ENCODE measurements around the gene AQP10.
"Not testable (repeated sequence)": the region's sequence is repeated elsewhere in the genome, so short reads cannot be mapped to it uniquely, and the experiment has no call there.

Gene AQP10, protein sequence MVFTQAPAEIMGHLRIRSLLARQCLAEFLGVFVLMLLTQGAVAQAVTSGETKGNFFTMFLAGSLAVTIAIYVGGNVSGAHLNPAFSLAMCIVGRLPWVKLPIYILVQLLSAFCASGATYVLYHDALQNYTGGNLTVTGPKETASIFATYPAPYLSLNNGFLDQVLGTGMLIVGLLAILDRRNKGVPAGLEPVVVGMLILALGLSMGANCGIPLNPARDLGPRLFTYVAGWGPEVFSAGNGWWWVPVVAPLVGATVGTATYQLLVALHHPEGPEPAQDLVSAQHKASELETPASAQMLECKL

DNA sequence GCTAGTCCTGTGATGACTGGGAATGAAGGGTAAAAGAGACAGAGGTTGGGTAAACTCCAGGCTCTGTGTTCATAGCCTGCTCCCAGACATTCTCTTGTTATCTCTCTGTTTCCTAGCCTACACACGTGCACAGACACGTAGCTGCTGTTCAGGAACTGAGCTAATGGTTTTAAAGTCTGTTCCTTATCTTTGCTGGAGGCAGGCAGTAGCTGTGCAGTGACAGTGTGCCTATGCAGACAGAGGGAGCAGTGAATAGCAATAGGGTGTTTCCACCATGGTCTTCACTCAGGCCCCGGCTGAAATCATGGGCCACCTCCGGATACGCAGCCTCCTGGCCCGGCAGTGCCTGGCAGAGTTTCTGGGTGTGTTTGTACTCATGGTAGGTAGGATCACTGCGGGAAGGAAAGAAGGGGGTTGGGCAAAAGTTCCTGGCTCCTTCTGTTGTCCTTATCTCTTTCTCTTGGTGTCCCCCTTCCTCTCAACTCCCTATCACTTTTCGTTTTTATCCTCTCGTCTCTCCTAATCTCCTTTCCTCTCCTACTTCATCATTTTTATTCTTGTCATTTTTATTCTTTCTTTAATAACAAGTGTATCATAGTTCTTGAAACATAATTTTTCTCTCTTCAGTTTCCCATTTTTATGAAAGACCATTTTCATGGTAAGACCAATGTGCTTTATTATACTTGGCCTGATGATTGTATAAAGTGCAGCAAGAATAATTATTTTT is at the start of gene AQP10:
Gene AQP10 (plus strand): TSS at position 212 of the 727 bp plus-strand sequence. CDS start 63 bp downstream, at position 275.
- DNase-seq = no peak

DNA sequence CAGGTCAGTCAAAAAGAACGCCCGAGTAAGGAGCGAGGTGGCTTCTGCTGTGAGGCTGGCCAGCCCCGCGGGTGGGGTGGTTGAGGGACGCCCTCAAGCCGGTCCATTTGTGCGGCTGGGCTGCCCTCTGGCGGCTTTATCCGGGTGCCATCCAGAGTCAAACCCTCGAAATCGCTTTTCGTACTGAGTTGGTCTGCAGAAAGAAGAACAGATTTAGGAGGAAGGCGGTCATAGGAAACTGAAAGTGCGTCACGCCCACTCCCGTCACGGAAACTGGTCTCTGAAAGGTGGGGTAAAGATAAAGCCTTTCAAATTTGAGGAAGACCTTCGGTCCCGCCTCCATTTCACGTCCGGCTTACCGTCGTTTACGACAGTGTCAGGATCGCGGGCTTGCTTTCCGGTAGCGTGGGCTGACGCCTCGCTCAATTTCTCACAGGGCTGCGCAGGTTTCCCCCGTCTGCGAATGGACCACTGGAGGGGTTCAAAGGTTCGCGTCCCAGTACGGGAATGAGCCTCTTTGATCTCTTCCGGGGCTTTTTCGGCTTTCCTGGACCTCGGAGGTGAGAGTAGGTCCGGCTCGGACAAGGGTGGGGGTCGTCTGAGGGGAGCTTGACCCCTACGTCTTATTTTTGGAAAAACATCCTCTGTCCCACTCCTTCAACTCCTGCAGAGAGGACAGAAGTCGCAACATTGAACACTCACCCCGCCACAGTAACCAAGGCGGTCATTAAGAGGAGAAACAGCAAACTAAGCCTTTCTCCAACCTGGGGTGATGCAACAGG is 48.5 kb upstream of the AQP10 start, which contains the start of gene HAX1:
Gene HAX1 (plus strand): TSS at position 413 of the 782 bp plus-strand sequence. CDS start 95 bp downstream, at position 508.
- peak; percentile 97 for DNase-seq

DNA sequence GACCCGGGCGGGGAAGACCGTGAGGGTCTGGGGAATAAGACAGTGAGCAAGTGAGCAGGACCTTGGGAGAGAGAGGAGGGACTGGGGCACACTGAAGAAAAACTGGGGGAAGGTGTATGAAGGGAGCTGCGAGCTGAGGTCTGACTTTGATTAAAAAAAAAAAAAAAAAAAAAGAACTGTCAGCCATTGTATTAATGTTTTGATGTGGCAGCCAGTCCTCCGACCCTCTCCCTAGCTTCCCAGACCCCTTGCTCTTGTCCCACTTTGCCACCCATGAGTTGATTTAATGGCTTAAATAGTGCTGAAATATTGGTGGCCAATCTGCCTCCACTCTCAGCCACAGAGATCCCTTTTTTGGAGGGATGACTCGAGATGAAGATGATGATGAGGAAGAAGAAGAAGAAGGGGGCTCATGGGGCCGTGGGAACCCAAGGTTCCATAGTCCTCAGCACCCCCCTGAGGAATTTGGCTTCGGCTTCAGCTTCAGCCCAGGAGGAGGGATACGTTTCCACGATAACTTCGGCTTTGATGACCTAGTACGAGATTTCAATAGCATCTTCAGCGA is 47.8 kb upstream of the AQP10 start:
- no peak for DNase-seq

GRCh38 chr1:154276797-154277196 is 44.1 kb upstream of the AQP10 start:
- DNase-seq = no peak

DNA sequence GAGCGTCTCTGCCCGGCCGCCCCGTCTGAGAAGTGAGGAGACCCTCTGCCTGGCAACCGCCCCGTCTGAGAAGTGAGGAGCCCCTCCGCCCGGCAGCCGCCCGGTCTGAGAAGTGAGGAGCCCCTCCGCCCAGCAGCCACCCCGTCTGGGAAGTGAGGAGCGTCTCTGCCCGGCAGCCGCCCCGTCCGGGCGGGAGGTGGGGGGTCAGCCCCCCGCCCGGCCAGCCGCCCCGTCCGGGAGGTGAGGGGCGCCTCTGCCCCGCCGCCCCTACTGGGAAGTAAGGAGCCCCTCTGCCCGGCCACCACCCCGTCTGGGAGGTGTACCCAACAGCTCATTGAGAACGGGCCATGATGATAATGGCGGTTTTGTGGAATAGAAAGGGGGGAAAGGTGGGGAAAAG is 33.3 kb upstream of the AQP10 start:
- DNase-seq = not testable (repeated sequence)

GRCh38 chr1:154288661-154289060 is 32.2 kb upstream of the AQP10 start:
- no peak for DNase-seq

GRCh38 chr1:154290921-154291320 is 30.0 kb upstream of the AQP10 start:
- DNase-seq = no peak

DNA sequence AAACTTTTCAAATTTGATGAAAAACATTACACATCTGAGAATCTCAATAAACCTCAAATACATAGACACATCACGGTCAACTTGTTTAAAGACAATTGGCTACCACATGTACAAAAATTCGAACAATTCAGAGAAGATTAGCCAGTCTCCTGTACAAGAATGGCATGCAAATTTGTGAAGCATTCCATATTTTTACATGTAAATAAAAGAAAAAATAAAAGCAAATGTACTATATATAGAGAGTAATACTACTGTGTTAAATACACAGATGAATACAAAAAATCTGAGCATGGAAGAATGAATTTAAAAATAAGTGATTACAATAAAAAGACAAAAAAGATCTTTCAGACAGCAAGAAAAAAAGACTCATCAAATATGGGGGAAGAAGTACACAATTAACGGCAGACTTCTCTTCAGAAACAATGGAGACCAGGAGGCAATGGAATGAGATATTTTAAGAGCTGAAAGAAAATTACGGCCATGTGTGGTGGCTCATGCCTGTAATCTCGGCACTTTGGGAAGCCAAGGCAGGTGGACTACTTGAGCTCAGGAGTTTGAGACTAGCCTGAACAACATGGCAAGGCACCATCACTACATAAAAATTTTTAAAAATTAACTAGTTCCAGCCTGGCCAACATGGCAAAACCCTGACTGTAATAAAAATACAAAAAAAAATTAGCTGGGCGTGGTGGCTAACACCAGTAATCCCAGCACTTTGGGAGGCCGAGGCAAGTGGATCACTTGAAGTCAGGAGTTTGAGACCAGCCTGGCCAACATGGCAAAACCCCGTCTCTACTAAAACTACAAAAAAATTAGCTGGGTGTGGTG is 25.3 kb upstream of the AQP10 start:
- DNase-seq = no peak

DNA sequence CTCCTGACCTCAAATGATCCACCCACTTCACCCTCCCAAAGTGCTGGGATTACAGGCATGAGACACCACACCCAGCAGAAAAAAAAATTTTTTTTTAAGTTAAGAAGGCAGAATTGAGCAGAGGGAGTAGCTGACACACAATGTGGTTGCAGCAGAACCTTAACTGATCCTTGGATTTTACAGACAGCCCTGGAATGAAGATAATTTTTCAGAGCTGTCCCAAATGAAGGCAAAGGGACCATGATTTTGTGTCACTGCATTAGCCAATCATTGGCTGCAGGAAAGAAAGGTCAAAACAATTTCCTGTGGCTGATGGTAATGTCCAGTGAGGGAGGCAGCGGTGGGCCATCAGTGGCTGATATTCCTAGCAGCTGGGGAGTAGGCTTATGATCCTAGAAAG is 19.3 kb upstream of the AQP10 start:
- no peak for DNase-seq

DNA sequence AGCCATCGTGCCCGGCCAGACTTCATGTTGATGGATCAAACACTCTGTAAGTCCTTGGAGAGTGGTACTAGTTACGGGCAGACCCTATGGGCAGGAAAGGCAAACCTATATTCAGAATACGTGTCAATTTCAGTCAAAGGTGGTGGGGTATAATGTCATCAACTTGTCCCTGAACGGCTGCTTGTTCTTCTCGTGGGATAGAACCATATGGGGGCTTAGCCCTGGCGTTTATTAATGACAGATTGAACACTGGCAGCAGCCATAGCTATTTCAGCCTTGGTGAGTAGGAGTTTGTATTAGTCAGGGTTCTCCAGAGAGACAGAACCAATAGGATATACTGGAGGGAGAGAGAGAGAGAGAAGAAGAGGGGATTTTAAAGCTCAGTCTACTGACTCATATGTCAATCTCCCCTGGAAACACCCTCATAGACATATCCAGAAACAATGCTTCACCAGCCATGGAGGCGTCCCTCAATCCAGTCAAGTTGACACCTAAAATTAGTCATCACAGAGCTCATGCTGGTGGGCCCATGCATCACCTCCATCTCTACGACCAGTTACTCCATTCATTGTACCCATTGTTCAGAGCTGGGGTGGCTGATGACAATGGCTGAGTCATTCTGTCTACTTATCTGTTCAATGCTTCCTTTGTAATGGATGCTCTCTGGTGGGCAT is 16.1 kb upstream of the AQP10 start:
- DNase-seq = no peak

- DNase-seq = no peak
Observed at GRCh38 chr1:154306151-154306550, 14.7 kb upstream of the AQP10 start.

- not testable (repeated sequence) for DNase-seq
Observed at GRCh38 chr1:154307670-154308270, 13.1 kb upstream of the AQP10 start.

DNA sequence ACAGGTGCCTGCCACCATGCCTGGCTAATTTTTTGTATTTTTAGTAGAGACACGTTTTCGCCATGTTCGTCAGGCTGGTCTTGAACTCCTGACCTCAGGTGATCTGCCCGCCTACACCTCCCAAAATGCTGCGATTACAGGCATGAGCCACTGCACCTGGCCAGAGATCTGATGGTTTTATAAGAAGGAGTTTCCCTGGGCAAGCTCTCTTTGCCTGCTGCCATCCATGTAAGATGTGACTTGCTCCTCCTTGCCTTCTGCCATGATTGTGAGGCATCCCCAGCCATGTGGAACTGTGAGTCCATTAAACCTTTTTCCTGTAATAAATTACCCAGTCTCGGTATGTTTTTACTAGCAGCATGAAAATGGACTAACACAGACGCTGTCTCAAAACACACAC is 11.8 kb upstream of the AQP10 start:
- DNase-seq = not testable (repeated sequence)

DNA sequence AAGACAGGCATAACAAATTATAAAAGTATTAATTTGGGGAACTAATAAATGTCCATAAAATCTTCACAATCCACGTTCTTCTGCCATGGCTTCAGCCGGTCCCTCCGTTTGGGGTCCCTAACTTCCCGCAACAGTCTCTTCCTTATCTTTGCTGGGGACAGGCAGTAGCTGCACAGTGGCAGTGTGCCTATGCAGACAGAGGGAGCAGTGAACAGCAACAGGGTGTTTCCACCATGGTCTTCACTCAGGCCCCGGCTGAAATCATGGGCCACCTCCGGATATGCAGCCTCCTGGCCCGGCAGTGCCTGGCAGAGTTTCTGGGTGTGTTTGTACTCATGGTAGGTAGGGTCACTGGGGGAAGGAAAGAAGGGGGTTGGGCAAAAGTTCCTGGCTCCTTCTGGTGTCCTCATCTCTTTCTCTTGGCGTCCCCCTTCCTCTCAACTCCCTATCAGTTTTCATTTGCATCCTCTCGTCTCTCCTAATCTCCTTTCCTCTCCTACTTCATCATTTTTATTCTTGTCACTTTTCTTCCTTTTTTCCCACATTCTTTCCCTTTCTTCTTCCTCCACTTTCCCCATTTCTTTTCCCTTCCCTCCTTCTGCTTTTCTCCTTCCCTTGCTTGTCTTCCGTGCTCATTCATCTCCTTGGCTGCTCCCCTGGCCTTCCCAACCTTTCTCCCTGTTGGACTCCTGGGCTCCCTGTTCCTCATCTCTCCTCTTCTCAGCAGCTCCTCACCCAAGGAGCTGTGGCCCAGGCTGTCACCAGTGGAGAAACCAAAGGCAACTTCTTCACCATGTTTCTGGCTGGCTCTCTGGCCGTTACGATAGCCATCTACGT is 8.4 kb upstream of the AQP10 start:
- DNase-seq = not testable (repeated sequence)

DNA sequence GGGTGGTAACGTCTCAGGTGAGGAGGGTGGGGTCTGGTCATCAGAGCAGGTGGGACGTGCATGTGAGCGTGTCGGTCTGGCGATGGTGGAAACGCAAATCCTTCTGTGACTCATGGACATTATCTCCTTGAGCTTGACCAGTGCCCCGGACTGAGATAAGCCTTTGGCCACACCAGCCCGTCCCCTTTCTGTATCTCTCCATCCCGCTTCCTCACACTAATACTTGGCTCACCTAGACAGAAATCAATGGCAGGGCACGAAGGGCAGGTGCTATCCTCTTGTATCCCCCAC is 7.9 kb upstream of the AQP10 start:
- DNase-seq = no peak

DNA sequence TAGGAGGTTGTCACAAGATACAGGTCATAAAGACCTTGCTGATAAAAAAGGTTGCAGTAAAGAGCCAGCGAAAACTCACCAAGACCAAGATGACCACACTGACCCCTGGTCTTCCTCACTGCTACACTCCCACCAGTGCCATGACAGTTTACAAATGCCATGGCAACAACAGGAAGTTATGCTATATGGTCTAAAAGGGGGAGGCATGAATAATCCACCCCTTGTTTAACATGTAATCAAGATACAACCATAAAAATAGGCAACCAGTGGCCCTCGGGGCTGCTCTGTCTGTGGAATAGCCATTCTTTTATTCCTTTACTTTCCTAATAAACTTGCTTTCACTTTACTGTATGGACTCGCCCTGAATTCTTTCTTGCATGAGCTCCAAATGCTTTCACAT is 6.7 kb upstream of the AQP10 start:
- not testable (repeated sequence) for DNase-seq

GRCh38 chr1:154316704-154317103 is 4.2 kb upstream of the AQP10 start:
- DNase-seq = no peak

- no peak for DNase-seq
Observed at GRCh38 chr1:154318386-154318785, 2.5 kb upstream of the AQP10 start.

- DNase-seq = not testable (repeated sequence)
Observed at GRCh38 chr1:154321609-154321934, 679 bp downstream of the AQP10 start.

DNA sequence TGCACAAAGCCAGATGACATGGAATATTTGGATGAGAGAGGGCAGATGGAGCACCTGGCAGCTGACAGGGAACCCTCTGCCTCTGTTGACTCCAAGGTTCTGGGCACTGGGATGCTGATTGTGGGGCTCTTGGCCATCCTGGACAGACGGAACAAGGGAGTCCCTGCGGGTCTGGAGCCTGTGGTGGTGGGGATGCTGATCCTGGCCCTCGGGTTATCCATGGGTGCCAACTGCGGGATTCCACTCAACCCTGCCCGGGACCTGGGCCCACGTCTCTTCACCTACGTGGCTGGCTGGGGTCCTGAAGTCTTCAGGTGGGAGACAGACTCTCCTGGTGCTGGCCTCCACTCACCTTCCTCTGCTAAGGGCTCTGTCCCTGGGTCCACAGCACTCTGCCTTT is 2.6 kb downstream of the AQP10 start:
- DNase-seq = no peak

DNA sequence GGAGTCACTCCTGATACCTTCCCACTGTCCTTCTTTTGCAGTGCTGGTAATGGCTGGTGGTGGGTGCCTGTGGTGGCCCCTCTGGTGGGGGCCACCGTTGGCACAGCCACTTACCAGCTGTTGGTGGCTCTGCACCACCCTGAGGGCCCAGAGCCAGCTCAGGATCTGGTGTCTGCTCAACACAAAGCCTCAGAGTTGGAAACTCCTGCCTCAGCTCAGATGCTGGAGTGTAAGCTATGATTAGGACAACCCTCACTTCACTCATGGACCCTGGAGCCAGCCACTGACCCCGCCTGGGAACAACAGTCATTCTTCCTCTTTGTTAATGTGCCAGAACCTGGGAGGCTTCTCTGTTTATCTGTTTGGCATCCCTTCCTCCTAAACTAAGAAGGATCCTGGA is 3.3 kb downstream of the AQP10 start:
- DNase-seq = no peak
